Measurements from ENCODE around the gene RAB14.

GRCh38 chr9:121168052-121168451 is 33.6 kb downstream of the RAB14 start:
- TF ChIP-seq EZH2 (IDR thresholded peaks at IDR 0.05; ENCODE audit: low read depth) (no peak), CTCF (conservative IDR thresholded peaks at IDR 0.05) (no peak)
